ENCODE results near the gene HOXA7. TPM values are rescaled to one million over a fixed set of nuclear protein-coding genes. Genes with fewer than 3 reads are reported as not detected.

The HOXA7 gene
- total RNA-seq, 1 donor, result 3.6 TPM

GRCh38 chr7:27192546-27193334 is 36.3 kb upstream of the HOXA7 start:
- Histone ChIP-seq H3K36me3 (ENCODE audit: insufficient read depth, low read length) (no peaks in the 10 kb centered on the region), H3K9me3 (ENCODE audit: low read depth, low read length) (no peaks in the 10 kb centered on the region), H3K27me3 (ENCODE audit: insufficient read depth, low read length) (peaks cover under 1% of the 10 kb centered on the region), H3K4me3 (ENCODE audit: insufficient read depth, low read length) (peak overlapping the region; percentile 72), H3K79me2 (ENCODE audit: insufficient read depth, low read length) (peaks cover 97% of the 10 kb centered on the region), H3K4me1 (ENCODE audit: insufficient read depth, low read length) (peaks cover 67% of the 10 kb centered on the region), H4K20me1 (ENCODE audit: insufficient read depth, low read length) (peaks cover 7% of the 10 kb centered on the region), H3K27ac (ENCODE audit: low read depth, low read length) (peak overlapping the region; percentile 85), H3K4me2 (ENCODE audit: insufficient read depth, low read length) (peak overlapping the region; percentile 96), H2AFZ (ENCODE audit: low read length) (peak overlapping the region; percentile 71)
- peak; percentile 96 for DNase-seq (ENCODE audit: insufficient read length, low spot score, missing footprints)
- TF ChIP-seq CTCF (IDR thresholded peaks at IDR 0.05; ENCODE audit: extremely low read depth, low read depth, low read length), result no peak

GRCh38 chr7:27191833-27192545 is 35.5 kb upstream of the HOXA7 start:
- H3K4me1 ChIP-seq (ENCODE audit: insufficient read depth, low read length), result peaks cover 74% of the 10 kb centered on the region
- H3K27ac ChIP-seq (ENCODE audit: low read depth, low read length), result peak overlapping the region; percentile 85
- H2AFZ ChIP-seq (ENCODE audit: low read length), result peak overlapping the region; percentile 31
- H3K79me2 ChIP-seq (ENCODE audit: insufficient read depth, low read length), result peaks cover 97% of the 10 kb centered on the region
- H3K4me3 ChIP-seq (ENCODE audit: insufficient read depth, low read length), result peak overlapping the region; percentile 72
- H3K36me3 ChIP-seq (ENCODE audit: insufficient read depth, low read length), result no peaks in the 10 kb centered on the region
- peaks cover 3% of the 10 kb centered on the region for H4K20me1 ChIP-seq (ENCODE audit: insufficient read depth, low read length)
- H3K4me2 ChIP-seq (ENCODE audit: insufficient read depth, low read length), result peak overlapping the region; percentile 96
- no peaks in the 10 kb centered on the region for H3K27me3 ChIP-seq (ENCODE audit: insufficient read depth, low read length)
- no peak for DNase-seq (ENCODE audit: insufficient read length, low spot score, missing footprints)
- TF ChIP-seq CTCF (IDR thresholded peaks at IDR 0.05; ENCODE audit: extremely low read depth, low read depth, low read length), result no peak
- no peaks in the 10 kb centered on the region for H3K9me3 ChIP-seq (ENCODE audit: low read depth, low read length)

- H3K36me3 ChIP-seq (ENCODE audit: insufficient read depth, low read length), result no peaks in the 10 kb centered on the region
- H3K79me2 ChIP-seq (ENCODE audit: insufficient read depth, low read length), result peaks cover 97% of the 10 kb centered on the region
- H3K9me3 ChIP-seq (ENCODE audit: low read depth, low read length), result no peaks in the 10 kb centered on the region
- H3K27ac ChIP-seq (ENCODE audit: low read depth, low read length), result peak overlapping the region; percentile 85
- no peak overlapping the region for H2AFZ ChIP-seq (ENCODE audit: low read length)
- H3K4me3 ChIP-seq (ENCODE audit: insufficient read depth, low read length), result peak overlapping the region; percentile 72
- H4K20me1 ChIP-seq (ENCODE audit: insufficient read depth, low read length), result no peaks in the 10 kb centered on the region
- peaks cover 77% of the 10 kb centered on the region for H3K4me1 ChIP-seq (ENCODE audit: insufficient read depth, low read length)
- H3K27me3 ChIP-seq (ENCODE audit: insufficient read depth, low read length), result no peaks in the 10 kb centered on the region
- no peak for DNase-seq (ENCODE audit: insufficient read length, low spot score, missing footprints)
- H3K4me2 ChIP-seq (ENCODE audit: insufficient read depth, low read length), result peak overlapping the region; percentile 96
- no peak for TF ChIP-seq CTCF (IDR thresholded peaks at IDR 0.05; ENCODE audit: extremely low read depth, low read depth, low read length)
Measured at GRCh38 chr7:27191161-27191731, 34.8 kb upstream of the HOXA7 start.
